Kidney (tissue), 14 donors: ENCODE measurements around the gene HTATSF1. TPM values are rescaled to one million over a fixed set of nuclear protein-coding genes. Genes with fewer than 3 reads are reported as not detected.

Source experiments
- DNase-seq, 5 donors: peaks; one replicate each; pipeline ENCODE4 v3.0.0-alpha.2; 2013 to 2020
- FAIRE-seq: peaks from 2 replicates; lab custom pipeline; 2012; peaks lifted over from hg19 to GRCh38; lab: Jason Lieb, UNC
- H3K27ac ChIP-seq, 2 donors: one replicate each; pipeline ENCODE4 v1.7.0; 2013; ENCODE audit warnings: low read depth in 2 of 2, low read length in 2 of 2, inconsistent platforms in 1 of 2
- H3K27me3 ChIP-seq: one replicate; pipeline ENCODE4 v1.7.1; 2013; ENCODE audit warnings: low read length, inconsistent platforms; ENCODE audit not compliant: control insufficient read depth, insufficient read depth
- H3K36me3 ChIP-seq, 3 donors: one replicate each; pipeline versions ENCODE4 v1.7.0 to v1.7.1; 2013; ENCODE audit warnings: low read length in 3 of 3, control low read depth in 1 of 3, inconsistent platforms in 1 of 3; ENCODE audit not compliant: insufficient read depth in 3 of 3, control insufficient read depth in 2 of 3
- H3K4me1 ChIP-seq, 3 donors: one replicate each; pipeline versions ENCODE4 v1.7.0 to v1.7.1; 2013; ENCODE audit warnings: low read length in 3 of 3, inconsistent platforms in 1 of 3, low read depth in 1 of 3; ENCODE audit not compliant: control insufficient read depth in 2 of 3, insufficient read depth in 2 of 3
- H3K4me3 ChIP-seq, 3 donors: one replicate each; pipeline versions ENCODE4 v1.7.0 to v1.8.1; 2013; ENCODE audit warnings: low read length in 3 of 3, control low read depth in 1 of 3, inconsistent platforms in 1 of 3
- H3K9ac ChIP-seq, 3 donors: one replicate each; pipeline versions ENCODE4 v1.7.0 to v1.7.1; 2013; ENCODE audit warnings: low read length in 3 of 3, control low read depth in 1 of 3, inconsistent platforms in 1 of 3
- H3K9me3 ChIP-seq, 3 donors: one replicate each; pipeline versions ENCODE4 v1.7.0 to v1.7.1; 2013; ENCODE audit warnings: low read length in 3 of 3, control low read depth in 1 of 3, inconsistent platforms in 1 of 3; ENCODE audit not compliant: control insufficient read depth in 2 of 3, insufficient read depth in 1 of 3
- CTCF ChIP-seq: IDR thresholded peaks from 3 replicates; pipeline ENCODE4 v1.5.1; 2012; ENCODE audit warnings: mild to moderate bottlenecking, moderate library complexity, borderline replicate concordance; ENCODE audit not compliant: insufficient read depth; ENCODE audit errors: extremely low read depth
- intact Hi-C: fragments of 100-400 bp; cut with DNase I; formaldehyde crosslinking; loops from one replicate; pipeline ENCODE4 v1.11.1; 2022
- polyA plus RNA-seq: library from polyadenylated mRNA; stranded (reverse); fragments of 350-450 nt; fragmentation: Illumina TruSeq; extraction: RNeasy Lipid Tissue Mini Kit (QIAGEN cat#74804); gene quantifications from one replicate; pipeline ENCODE4 v1.2.3, GENCODE V29; 2014; ENCODE audit warnings: low read depth, low replicate concordance; ENCODE audit not compliant: insufficient read depth
- total RNA-seq: library from RNA; stranded (reverse); fragmentation: NEBNext Ultra II Directional; extraction: Animal tissue kit (Norgen Biotek cat#: 25700); gene quantifications from one replicate; pipeline ENCODE4 v1.2.1, GENCODE V29; 2021
- donor health status: control.
- donor health status: control.
- donor health status: control.
- donor health status: control.
- donor health status: control.
- donor health status: DM: yes; HTN: yes; CAD: no.
- donor health status: Normal renal cell carcinoma (clear cell type).

Gene HTATSF1
- total and polyA plus RNA-seq, 2 donors from 2014 or later, result 36.8 to 44.0 TPM

GRCh38 chrX:136475236-136475635, 22.2 kb upstream of the HTATSF1 start:
- Histone ChIP-seq H3K4me3 (no peak overlapping the region), H3K9ac (no peak overlapping the region), H3K9me3 (no peaks in the 10 kb centered on the region), H3K27ac (no peak overlapping the region), H3K36me3 (no peaks in the 10 kb centered on the region), H3K4me1 (no peaks in the 10 kb centered on the region), H3K27me3 (no peaks in the 10 kb centered on the region)
- DNase-seq (no peak), FAIRE-seq (no peak)
- no peak for TF ChIP-seq CTCF
- intact Hi-C loops, result no loop called here

- Histone ChIP-seq H3K27me3 (no peaks in the 10 kb centered on the region), H3K9ac (no peak overlapping the region), H3K4me3 (no peak overlapping the region), H3K36me3 (no peaks in the 10 kb centered on the region), H3K27ac (no peak overlapping the region), H3K9me3 (no peaks in the 10 kb centered on the region), H3K4me1 (no peaks in the 10 kb centered on the region)
- DNase-seq, result no peak
- no peak for TF ChIP-seq CTCF
- intact Hi-C loops, result no loop called here
- no peak for FAIRE-seq
Observed at GRCh38 chrX:136476501-136476900, 20.9 kb upstream of the HTATSF1 start.

- FAIRE-seq, result no peak
- TF ChIP-seq CTCF, result no peak
- H3K9me3 ChIP-seq, result no peaks in the 10 kb centered on the region
- no peak overlapping the region for H3K4me3 ChIP-seq
- no peak overlapping the region for H3K27ac ChIP-seq
- H3K9ac ChIP-seq, result no peak overlapping the region
- no peaks in the 10 kb centered on the region for H3K36me3 ChIP-seq
- H3K4me1 ChIP-seq, result no peaks in the 10 kb centered on the region
- H3K27me3 ChIP-seq, result no peaks in the 10 kb centered on the region
- no peak for DNase-seq
- intact Hi-C loops, result no loop called here
Observed at GRCh38 chrX:136477026-136477425, 20.4 kb upstream of the HTATSF1 start.

GRCh38 chrX:136480383-136480782, 17.0 kb upstream of the HTATSF1 start:
- Histone ChIP-seq H3K27ac (no peak overlapping the region), H3K36me3 (no peaks in the 10 kb centered on the region), H3K9me3 (no peaks in the 10 kb centered on the region), H3K9ac (no peak overlapping the region), H3K4me1 (no peaks in the 10 kb centered on the region), H3K27me3 (no peaks in the 10 kb centered on the region), H3K4me3 (no peak overlapping the region)
- intact Hi-C loops, result no loop called here
- no peak for TF ChIP-seq CTCF
- DNase-seq (peak in 2 of 5 donors; percentile 21 to 72), FAIRE-seq (no peak)
